ENCODE data around the gene TEKT5.
"Not testable (repeated sequence)": the region's sequence is repeated elsewhere in the genome, so short reads cannot be mapped to it uniquely, and the experiment has no call there.

TEKT5 gene

GRCh38 chr16:10624527-10624926 lies 70.2 kb downstream of the TEKT5 start:
- CTCF ChIA-PET = no interaction called here
- DNase-seq (ENCODE audit: low read depth, low spot score) = no peak
- POLR2A ChIA-PET = no interaction called here
- H3K4me3 ChIP-seq (ENCODE audit: low read depth, low read length) = no peak overlapping the region
- no peak for TF ChIP-seq CTCF (IDR thresholded peaks at IDR 0.05; ENCODE audit: insufficient read depth, low read length, missing control alignments)

GRCh38 chr16:10623059-10623458 lies 71.7 kb downstream of the TEKT5 start:
- CTCF ChIA-PET = no interaction called here
- POLR2A ChIA-PET = no interaction called here
- TF ChIP-seq CTCF (IDR thresholded peaks at IDR 0.05; ENCODE audit: insufficient read depth, low read length, missing control alignments) = no peak
- H3K4me3 ChIP-seq (ENCODE audit: low read depth, low read length) = no peak overlapping the region
- DNase-seq (ENCODE audit: low read depth, low spot score) = no peak

GRCh38 chr16:10622036-10622921 lies 72.5 kb downstream of the TEKT5 start:
- no peak for TF ChIP-seq CTCF (IDR thresholded peaks at IDR 0.05; ENCODE audit: insufficient read depth, low read length, missing control alignments)
- CTCF ChIA-PET = no interaction called here
- H3K4me3 ChIP-seq (ENCODE audit: low read depth, low read length) = no peak overlapping the region
- POLR2A ChIA-PET = no interaction called here
- DNase-seq (ENCODE audit: low read depth, low spot score) = no peak

GRCh38 chr16:10621216-10621949 lies 73.3 kb downstream of the TEKT5 start:
- H3K4me3 ChIP-seq (ENCODE audit: low read depth, low read length); POLR2A ChIA-PET; CTCF ChIA-PET; DNase-seq (ENCODE audit: low read depth, low spot score): not testable (repeated sequence)

GRCh38 chr16:10620120-10620519 lies 74.6 kb downstream of the TEKT5 start:
- ChIA-PET CTCF (no interaction called here), POLR2A (no interaction called here)
- TF ChIP-seq CTCF (IDR thresholded peaks at IDR 0.05; ENCODE audit: insufficient read depth, low read length, missing control alignments) = no peak
- H3K4me3 ChIP-seq (ENCODE audit: low read depth, low read length) = no peak overlapping the region
- DNase-seq (ENCODE audit: low read depth, low spot score) = no peak

- no peak for DNase-seq (ENCODE audit: low read depth, low spot score)
- H3K4me3 ChIP-seq (ENCODE audit: low read depth, low read length) = no peak overlapping the region
- no peak for TF ChIP-seq CTCF (IDR thresholded peaks at IDR 0.05; ENCODE audit: insufficient read depth, low read length, missing control alignments)
- CTCF ChIA-PET = no interaction called here
- POLR2A ChIA-PET = no interaction called here
Observed at GRCh38 chr16:10619271-10619849, 75.4 kb downstream of the TEKT5 start.
